GM19035 (cell line): ENCODE results near the gene COG3.

ENCODE experiments used
- ATAC-seq: cut with Tn5 transposase; IDR thresholded peaks from one replicate; pipeline ENCODE4 v1.9.1; 2021; ENCODE audit not compliant: unreplicated experiment

The COG3 gene

DNA sequence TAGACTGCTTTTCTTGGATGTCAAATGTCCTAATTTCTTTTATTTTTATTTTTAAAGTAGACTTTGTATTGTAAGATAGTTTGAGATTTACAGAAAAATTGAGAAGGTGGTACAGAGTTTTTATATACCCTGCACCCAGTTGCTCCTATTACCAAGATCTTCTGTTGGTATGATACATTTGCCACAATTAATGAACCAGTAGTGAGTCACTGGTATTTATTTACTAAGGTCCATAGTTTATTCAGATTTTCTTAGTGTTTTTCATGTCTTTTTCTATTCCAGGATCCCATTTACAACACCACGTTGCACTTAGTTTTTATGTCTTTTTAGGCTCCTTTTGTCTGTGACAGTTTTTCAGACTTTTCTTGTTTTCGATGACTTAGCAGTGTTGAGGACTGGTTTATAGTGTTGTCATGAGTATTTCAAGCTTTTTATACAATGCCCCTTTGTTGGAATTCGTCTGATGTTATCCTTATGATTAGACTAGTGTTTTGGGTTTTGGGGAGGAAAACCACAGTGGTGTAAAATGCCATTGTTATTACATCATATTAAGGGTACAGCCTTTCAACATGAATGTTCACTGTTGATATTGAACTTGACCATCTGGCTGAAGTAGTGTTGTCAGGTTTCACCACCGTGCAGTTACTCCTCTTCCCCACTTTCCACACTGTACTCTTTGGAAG is 35.9 kb downstream of the COG3 start:
- no peak for ATAC-seq

DNA sequence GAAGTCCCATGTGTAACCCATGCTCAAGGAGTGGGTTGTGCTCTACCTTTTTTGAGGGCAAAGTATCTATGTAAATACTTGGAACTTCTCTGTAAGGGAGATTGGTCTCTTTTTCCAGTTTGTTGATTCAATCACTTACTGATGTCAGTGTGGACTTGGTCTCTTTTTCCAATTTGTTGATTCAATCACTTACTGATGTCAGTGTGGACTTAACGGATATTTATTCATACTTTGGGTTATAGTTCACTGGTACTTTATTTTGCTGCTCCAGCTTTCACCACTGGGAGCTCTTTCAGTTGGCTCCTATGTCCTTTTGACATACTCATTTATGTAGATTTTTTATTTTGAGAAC is 36.4 kb downstream of the COG3 start:
- ATAC-seq, result no peak

DNA sequence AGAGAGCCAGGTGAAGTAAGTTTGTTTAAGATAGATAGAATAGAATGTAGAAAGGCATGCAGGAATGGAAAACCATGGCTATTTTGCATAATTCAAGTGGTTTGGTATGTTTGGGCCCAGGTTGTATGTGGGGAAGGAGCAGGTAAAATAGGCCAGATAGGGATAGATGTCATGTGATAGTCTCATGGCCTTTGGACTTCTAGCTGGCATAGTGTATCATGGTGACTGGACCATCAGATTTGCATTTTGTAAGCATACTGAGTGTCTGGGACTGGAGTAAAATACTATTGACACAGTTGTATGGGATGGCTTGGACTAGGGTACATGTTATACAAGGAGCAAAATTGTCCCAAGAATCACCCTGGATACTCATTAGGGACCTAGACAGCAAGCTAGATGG is 38.9 kb downstream of the COG3 start:
- no peak for ATAC-seq

- ATAC-seq, result no peak
Measured at GRCh38 chr13:45506811-45507210, 42.1 kb downstream of the COG3 start.

GRCh38 chr13:45508776-45509175 is 44.0 kb downstream of the COG3 start:
- no peak for ATAC-seq

DNA sequence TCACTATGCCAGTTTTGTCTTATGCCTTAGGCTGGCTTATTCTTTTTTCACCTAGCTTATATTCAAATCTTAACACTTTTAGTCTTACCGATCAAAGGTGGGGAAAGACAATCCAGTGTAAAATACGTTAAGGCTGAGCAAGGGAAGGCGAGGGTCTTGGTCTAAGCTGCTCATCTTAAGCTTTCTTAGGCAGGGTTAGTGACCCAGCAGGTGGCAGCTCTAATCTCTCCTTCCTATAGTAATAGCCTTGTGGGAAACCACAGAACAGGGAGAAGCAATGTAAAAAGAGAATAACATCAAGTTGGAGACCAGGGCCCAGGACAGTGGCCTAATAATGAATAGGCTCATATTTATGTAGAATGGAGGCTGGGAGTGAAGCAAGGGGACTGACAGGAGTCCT is 45.9 kb downstream of the COG3 start:
- ATAC-seq, result no peak

- ATAC-seq, result no peak
Measured at GRCh38 chr13:45511310-45512097, 46.8 kb downstream of the COG3 start.

DNA sequence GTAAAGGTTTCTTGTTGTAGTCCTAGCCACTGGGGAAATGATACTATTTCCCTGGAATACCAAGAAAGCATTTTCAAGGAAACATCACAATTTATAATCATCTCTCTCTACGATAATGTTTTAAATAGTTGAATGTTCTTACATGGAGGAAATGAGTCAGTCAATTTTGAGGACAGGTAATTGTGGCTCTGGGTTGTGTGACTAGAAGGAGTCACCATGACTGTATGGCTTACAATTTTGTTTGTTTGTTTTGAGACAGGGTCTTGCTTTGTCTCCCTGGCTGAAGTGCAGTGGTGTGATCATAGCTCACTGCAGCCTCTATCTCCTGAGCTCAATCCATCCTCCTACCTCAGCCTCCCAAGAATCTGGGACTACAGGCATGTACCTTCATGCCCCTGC is 47.4 kb downstream of the COG3 start:
- no peak for ATAC-seq

- no peak for ATAC-seq
Measured at GRCh38 chr13:45516757-45517156, 52.0 kb downstream of the COG3 start.

DNA sequence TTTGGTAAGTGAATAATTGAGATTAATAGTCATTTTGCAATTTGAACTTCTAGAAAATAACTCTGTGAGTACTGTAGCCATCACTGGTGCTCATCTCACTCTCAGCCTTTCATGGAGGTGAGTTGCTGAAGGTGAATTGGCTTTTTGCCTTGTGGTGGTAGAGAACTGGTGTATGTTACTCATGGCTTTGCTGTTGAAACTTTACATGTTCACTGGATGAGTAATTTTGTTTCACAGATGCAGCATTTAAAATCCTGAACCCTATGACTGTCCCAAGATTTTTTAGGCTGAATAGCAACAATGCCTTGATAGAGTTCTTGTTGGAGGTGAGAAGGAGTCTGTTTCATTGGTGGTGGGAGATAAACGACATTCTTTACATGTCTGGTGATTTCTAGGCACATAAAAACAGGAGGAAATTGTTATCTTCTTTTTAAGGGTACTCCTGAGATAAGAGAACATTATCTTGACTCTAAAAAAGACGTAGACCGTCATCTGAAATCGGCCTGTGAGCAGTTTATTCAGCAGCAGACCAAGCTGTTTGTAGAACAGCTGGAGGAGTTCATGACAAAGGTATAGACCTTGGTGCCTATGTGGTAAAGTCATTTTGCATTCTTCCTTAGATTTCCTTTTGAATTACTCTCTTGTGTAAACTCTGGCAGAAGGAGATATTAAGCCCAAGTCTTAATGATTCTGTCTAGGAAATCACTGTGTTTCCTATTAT is 53.9 kb downstream of the COG3 start:
- ATAC-seq, result no peak

DNA sequence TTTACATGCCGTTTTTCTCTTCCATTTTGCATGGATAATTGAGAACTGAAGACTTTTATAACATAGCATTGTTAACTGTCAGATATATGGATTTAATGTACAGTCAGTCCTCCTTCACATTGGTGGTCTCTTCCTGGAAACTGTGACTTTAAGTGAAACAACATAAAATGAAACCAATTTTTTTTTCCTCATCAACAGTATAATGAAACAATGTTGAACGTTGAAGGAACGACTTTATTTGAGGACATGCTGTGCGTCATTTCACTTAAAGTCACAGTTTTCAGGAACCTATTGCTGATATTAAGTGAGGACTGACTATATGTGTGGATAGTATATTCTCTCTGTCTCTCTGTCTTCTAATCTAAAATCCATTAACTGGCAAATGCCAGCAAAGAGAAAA is 54.8 kb downstream of the COG3 start:
- ATAC-seq, result no peak

GRCh38 chr13:45521297-45521696 is 56.6 kb downstream of the COG3 start:
- no peak for ATAC-seq

DNA sequence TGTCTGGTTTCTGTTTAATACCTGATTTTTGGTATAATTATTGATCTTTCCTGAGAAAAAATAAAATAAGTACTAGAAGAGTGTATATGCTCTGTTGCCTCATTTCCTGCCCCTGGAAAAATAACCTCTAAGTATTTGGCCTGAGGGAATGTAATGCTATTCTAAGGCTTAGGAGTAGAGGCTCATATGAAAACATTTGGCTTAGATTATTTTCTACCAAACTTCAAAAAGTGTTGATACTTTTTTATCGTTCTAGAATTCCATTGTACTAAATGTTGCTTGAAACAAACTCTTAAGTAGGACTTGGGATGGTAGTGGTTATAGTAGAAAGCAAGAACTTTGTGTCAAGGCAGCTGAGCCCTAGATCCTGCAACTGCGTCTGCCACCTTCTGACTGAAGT is 57.8 kb downstream of the COG3 start:
- no peak for ATAC-seq

GRCh38 chr13:45527699-45528462 is 63.1 kb downstream of the COG3 start:
- no peak for ATAC-seq

- no peak for ATAC-seq
Measured at GRCh38 chr13:45529758-45530157, 65.0 kb downstream of the COG3 start.

- ATAC-seq, result no peak
Measured at GRCh38 chr13:45534604-45535003, 69.9 kb downstream of the COG3 start.

DNA sequence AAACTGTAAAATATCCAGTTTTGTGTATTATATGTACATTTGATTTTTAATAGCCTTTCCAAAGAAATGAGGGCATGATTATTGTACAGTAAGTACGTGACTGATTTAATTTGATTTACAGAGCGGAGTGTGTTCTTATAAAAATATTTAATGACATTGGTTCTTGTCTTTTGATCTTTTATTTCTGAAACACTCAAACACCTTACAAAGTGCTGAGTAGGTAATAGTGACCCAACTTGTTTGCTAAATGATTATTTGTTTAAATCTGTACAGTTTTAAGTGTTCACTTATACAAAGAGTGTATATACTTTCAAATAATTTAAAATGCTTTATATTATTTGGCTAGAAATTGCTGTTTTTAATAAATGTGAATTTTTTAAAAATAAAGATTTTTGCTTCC is 71.5 kb downstream of the COG3 start:
- no peak for ATAC-seq

- ATAC-seq, result no peak
Measured at GRCh38 chr13:45537516-45537915, 72.8 kb downstream of the COG3 start.

- no peak for ATAC-seq
Measured at GRCh38 chr13:45538382-45538781, 73.6 kb downstream of the COG3 start.

DNA sequence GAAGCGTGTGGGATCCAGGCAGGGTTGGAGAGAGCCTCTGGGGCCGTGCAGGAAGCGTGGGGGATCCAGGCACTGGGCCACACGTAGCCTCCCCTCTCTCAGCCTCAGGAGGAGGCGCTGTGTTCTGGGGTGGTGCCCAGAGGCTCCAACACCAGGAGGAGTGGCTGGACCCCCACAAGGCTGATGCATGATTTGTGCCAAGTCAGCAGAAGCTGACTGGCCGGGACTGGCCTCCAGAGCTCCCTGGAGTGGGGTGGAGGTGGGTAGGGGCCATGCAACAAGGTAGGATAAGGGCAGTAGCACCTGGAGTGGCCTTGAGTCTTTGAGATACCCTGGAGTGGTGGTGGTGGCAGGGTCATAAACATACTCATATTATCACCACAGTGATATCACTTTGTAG is 75.5 kb downstream of the COG3 start:
- ATAC-seq, result no peak

GRCh38 chr13:45540864-45541263 is 76.1 kb downstream of the COG3 start:
- no peak for ATAC-seq
